OCI-LY3 (cell line): Measurements from ENCODE around the gene ABHD16A.

Experiments used
- H2AFZ ChIP-seq: fragments of 200-600, 300-600 bp; shearing (Covaris generic); 2 replicates; pipeline ENCODE4 v1.6.0; 2014; ENCODE audit warnings: antibody characterized with exemption, low read depth, low read length
- H3K27ac ChIP-seq: fragments of 200-600, 300-600 bp; sonication (generic); 2 replicates; pipeline ENCODE4 v1.5.1; 2014; ENCODE audit warnings: mild to moderate bottlenecking, low read length, moderate library complexity, mixed read lengths
- H3K27me3 ChIP-seq: fragments of 200-600, 300-600 bp; sonication (generic); 2 replicates; pipeline ENCODE4 v1.6.1; 2014; ENCODE audit warnings: low read depth, low read length, mixed read lengths
- H3K36me3 ChIP-seq: fragments of 200-600, 300-600 bp; sonication (generic); replicated peaks from 2 replicates; pipeline ENCODE3; 2014; ENCODE audit warnings: low read depth, low read length, mixed read lengths
- H3K4me1 ChIP-seq: fragments of 300-600, 200-600 bp; sonication (generic); 2 replicates; pipeline ENCODE4 v1.6.1; 2014; ENCODE audit warnings: low read length, mixed read lengths
- H3K4me2 ChIP-seq: fragments of 200-600, 300-600 bp; sonication (generic); 2 replicates; pipeline ENCODE4 v1.6.1; 2014; ENCODE audit warnings: low read length, mixed read lengths
- H3K4me3 ChIP-seq: fragments of 300-600, 200-600 bp; sonication (generic); 2 replicates; pipeline ENCODE4 v1.5.1; 2014; ENCODE audit warnings: antibody characterized with exemption, mild to moderate bottlenecking, low read length, moderate library complexity
- H3K79me2 ChIP-seq: fragments of 300-600, 200-600 bp; shearing (Covaris generic); 2 replicates; pipeline ENCODE4 v1.6.1; 2014; ENCODE audit warnings: mild to moderate bottlenecking, low read length, mixed read lengths
- H3K9ac ChIP-seq: fragments of 300-600, 200-600 bp; shearing (Covaris generic); 2 replicates; pipeline ENCODE4 v1.6.0; 2014; ENCODE audit warnings: mild to moderate bottlenecking, low read length, moderate library complexity
- H3K9me3 ChIP-seq: fragments of 200-600, 300-600 bp; shearing (Covaris generic); 2 replicates; pipeline ENCODE4 v1.6.1; 2014; ENCODE audit warnings: low read length, mixed read lengths; ENCODE audit not compliant: insufficient read depth
- H4K20me1 ChIP-seq: fragments of 200-600, 300-600 bp; sonication (generic); 2 replicates; pipeline ENCODE4 v1.6.1; 2016; ENCODE audit warnings: low read length, mixed read lengths; ENCODE audit not compliant: insufficient read depth
- EZH2phosphoT487 ChIP-seq: fragments of 200-600 bp; shearing (Covaris generic); IDR thresholded peaks from 2 replicates; pipeline ENCODE4 v1.6.1; 2018; ENCODE audit warnings: antibody characterized with exemption, mixed run types, low read depth
- TF ChIP-seq, protein P1 (sequence below): fragments of 200-600, 300-600 bp; sonication (generic); IDR thresholded peaks from 2 replicates; pipeline ENCODE4 v1.5.1; 2014; ENCODE audit warnings: antibody characterized with exemption, low read length, low read depth

The ABHD16A gene

GRCh38 chr6:31722173-31722572 lies 19.0 kb upstream of the ABHD16A start:
- Histone ChIP-seq H3K9ac (no peak overlapping the region), H3K27ac (no peak overlapping the region), H3K4me2 (no peak overlapping the region)

DNA sequence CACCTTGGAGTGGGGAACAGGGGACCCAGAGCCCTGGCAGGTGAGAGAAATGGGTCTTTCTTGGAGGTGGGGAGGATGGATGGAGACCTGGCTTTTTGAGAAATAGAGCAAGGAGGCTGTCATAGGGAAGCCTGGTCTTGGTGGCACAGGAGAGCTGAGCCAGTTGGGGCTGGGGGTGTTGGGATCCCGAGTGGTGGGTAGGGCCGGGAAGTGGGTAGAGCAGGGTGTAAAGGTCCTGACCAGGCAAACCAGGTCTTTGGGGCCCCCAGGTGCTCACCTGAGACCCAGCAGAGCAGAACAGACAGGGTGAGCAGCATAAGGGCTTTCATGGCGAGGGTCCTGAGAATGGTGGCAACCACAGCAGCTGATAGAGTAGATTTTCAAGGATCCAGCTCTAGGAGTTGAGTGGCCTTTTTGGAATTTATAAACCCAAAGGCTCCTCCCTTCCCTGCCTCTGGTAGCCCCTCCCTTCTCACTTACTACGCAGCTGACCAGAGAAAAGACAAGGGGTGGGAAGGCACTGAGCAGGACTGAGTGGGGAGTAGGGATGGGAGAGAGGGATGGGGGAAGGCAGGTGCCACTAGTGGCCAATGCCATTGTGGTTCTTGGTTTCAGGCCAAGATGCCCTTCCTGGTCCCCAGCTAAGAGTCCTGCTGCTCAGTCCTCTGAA lies 18.4 kb upstream of the ABHD16A start, which contains the start of gene LY6G6C:
Gene LY6G6C (minus strand): TSS at position 396 of the 670 bp plus-strand sequence. CDS start 67 bp downstream, at position 329.
- Histone ChIP-seq H3K4me2 (no peak within 1 kb of the TSS), H4K20me1 (no peaks in the 10 kb centered on the region), H2AFZ (no peak within 1 kb of the TSS)

More at GRCh38 chr6:31722173-31722572, 19.0 kb upstream of the ABHD16A start:
- Histone ChIP-seq H2AFZ (no peak overlapping the region), H3K4me3 (no peak overlapping the region), H3K27me3 (no peaks in the 10 kb centered on the region), H4K20me1 (no peaks in the 10 kb centered on the region), H3K9me3 (no peaks in the 10 kb centered on the region), H3K36me3 (peaks cover 13% of the 10 kb centered on the region), H3K4me1 (peaks cover 2% of the 10 kb centered on the region), H3K79me2 (no peaks in the 10 kb centered on the region)
- TF ChIP-seq, protein P1, sequence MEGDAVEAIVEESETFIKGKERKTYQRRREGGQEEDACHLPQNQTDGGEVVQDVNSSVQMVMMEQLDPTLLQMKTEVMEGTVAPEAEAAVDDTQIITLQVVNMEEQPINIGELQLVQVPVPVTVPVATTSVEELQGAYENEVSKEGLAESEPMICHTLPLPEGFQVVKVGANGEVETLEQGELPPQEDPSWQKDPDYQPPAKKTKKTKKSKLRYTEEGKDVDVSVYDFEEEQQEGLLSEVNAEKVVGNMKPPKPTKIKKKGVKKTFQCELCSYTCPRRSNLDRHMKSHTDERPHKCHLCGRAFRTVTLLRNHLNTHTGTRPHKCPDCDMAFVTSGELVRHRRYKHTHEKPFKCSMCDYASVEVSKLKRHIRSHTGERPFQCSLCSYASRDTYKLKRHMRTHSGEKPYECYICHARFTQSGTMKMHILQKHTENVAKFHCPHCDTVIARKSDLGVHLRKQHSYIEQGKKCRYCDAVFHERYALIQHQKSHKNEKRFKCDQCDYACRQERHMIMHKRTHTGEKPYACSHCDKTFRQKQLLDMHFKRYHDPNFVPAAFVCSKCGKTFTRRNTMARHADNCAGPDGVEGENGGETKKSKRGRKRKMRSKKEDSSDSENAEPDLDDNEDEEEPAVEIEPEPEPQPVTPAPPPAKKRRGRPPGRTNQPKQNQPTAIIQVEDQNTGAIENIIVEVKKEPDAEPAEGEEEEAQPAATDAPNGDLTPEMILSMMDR = no peak
- TF ChIP-seq EZH2phosphoT487 = no peak

DNA sequence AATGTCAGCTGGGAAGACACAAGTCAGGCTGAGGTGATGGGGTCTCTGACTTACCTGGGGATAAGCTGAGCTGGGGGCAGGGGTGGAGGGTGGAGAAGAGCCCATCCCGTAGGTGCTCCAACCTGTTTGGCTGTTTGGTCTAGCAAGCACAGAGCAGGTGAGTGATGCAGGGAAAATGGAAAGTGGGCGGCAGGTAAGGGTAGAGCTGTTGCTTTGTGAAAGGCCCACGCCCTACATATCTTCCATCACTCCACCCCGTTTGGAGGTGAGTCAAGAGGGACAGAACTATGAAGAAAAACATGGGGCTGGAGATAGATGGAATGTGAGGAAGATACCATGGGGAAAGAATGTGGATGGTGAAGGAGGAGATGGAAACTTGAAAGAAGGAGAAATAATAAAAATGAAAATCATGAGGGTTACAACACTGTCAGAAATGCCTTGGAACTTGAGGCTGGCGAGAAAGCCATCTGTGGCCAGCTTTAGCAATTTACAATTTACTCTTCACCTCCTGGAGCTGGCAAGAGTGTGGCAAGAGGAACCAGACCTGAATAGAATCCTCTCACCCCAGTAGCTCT lies 17.2 kb upstream of the ABHD16A start:
- no peaks in the 10 kb centered on the region for H3K79me2 ChIP-seq
- no peaks in the 10 kb centered on the region for H3K27me3 ChIP-seq
- no peaks in the 10 kb centered on the region for H4K20me1 ChIP-seq
- H2AFZ ChIP-seq = no peak overlapping the region
- no peak overlapping the region for H3K9ac ChIP-seq
- H3K4me2 ChIP-seq = no peak overlapping the region
- TF ChIP-seq, protein P1 = no peak
- TF ChIP-seq EZH2phosphoT487 = no peak
- no peaks in the 10 kb centered on the region for H3K36me3 ChIP-seq
- H3K9me3 ChIP-seq = no peaks in the 10 kb centered on the region
- no peak overlapping the region for H3K27ac ChIP-seq
- H3K4me3 ChIP-seq = no peak overlapping the region
- no peaks in the 10 kb centered on the region for H3K4me1 ChIP-seq

More for the DNA sequence above, 18.4 kb upstream of the ABHD16A start, which contains the start of gene LY6G6C:
- H3K9me3 ChIP-seq = no peaks in the 10 kb centered on the region
- no peak within 1 kb of the TSS for H3K9ac ChIP-seq
- no peaks in the 10 kb centered on the region for H3K79me2 ChIP-seq
- TF ChIP-seq EZH2phosphoT487 = no peak
- TF ChIP-seq, protein P1 = no peak
- no peak within 1 kb of the TSS for H3K27ac ChIP-seq
- H3K36me3 ChIP-seq = peaks cover 6% of the 10 kb centered on the region
- H3K4me3 ChIP-seq = no peak within 1 kb of the TSS
- H3K4me1 ChIP-seq = no peaks in the 10 kb centered on the region
- H3K27me3 ChIP-seq = no peaks in the 10 kb centered on the region

DNA sequence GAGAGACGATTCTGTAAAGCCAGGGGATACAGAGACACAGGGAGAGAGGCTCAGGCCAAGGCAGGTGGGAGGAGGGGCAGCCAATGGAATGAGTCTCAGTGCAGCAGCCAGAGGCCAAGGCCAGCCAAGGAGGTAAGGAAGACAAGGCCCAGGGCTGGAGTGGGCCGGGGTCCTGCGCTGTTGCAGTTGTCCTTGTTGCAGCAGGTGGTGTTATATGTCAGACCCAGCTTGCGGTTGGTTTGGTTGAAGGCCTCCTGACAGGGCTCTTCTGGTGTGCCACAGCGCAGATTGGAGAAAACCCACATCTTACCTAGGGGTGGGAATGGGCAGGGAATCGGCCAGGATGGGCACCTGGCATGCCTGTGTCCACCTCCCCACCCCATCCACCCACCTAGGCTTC lies 15.9 kb upstream of the ABHD16A start:
- Histone ChIP-seq H3K4me3 (no peak overlapping the region), H3K36me3 (no peaks in the 10 kb centered on the region), H3K9ac (no peak overlapping the region), H3K9me3 (no peaks in the 10 kb centered on the region), H3K4me2 (no peak overlapping the region), H4K20me1 (no peaks in the 10 kb centered on the region), H2AFZ (no peak overlapping the region), H3K79me2 (no peaks in the 10 kb centered on the region), H3K27ac (no peak overlapping the region), H3K27me3 (no peaks in the 10 kb centered on the region), H3K4me1 (no peaks in the 10 kb centered on the region)
- TF ChIP-seq EZH2phosphoT487 = no peak
- TF ChIP-seq, protein P1 = no peak
